ENCODE results near the gene HCFC1. TPM values are rescaled to one million over a fixed set of nuclear protein-coding genes. Genes with fewer than 3 reads are reported as not detected.
"Not testable (repeated sequence)": the region's sequence is repeated elsewhere in the genome, so short reads cannot be mapped to it uniquely, and the experiment has no call there.

HCFC1 gene
- polyA plus RNA-seq, 1 of the 3 experiments (the other 2 are of a cell fraction) = 9.5 TPM

DNA sequence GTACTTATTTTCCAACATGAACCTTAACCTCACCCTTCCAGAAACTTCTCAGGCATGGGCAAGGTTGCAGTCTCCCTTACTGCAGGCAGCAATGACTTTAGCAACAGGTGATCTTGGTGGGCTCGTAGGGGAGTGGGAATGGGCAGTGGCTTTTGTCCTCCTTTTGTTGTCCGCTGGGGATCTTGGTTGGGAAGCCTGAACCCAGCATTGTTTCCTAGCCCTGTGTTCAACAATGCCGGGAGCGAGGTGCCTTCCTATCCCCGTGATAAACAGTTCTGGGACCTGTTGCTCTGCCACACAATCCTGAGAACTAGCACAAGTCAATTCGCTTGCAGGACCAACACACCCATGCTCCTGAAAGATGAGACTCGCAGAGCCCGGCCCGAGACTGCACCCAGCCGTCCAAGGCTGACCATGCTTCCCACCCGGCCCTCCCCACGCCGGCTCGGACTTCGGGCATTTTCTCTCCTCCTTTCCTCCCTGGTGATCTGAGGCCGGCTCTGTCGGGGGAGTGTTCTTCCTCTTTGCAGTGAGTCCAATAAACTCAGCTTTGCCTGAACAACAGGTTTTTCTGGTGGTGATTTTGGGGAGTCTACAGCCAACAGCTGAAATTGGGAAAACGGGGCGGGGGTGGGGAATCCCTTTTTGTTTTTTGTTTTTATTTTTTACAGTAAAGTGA lies 27.9 kb upstream of the HCFC1 start:
- 0 out of 2 replicates have a peak, but pooled peaks cover 3% of the 10 kb centered on the region for H3K27me3 ChIP-seq (ENCODE audit: insufficient read depth)
- DNase-seq = no peak
- H4K20me1 ChIP-seq (ENCODE audit: insufficient read depth) = no peaks in the 10 kb centered on the region
- H3K27ac ChIP-seq (ENCODE audit: low read depth in 2 of 2, low read length in 1 of 2) = no peak overlapping the region
- TF ChIP-seq YY1 (IDR thresholded peaks at IDR 0.05; ENCODE audit: low read depth) = no peak
- TF ChIP-seq EZH2phosphoT487 (IDR thresholded peaks at IDR 0.05; ENCODE audit: borderline replicate concordance, low read depth) = no peak
- TF ChIP-seq RFX5 (IDR thresholded peaks at IDR 0.05; ENCODE audit: low read length) = no peak
- no peak for TF ChIP-seq NFIC (IDR thresholded peaks at IDR 0.05; ENCODE audit: borderline replicate concordance)
- no peak for TF ChIP-seq JUND (IDR thresholded peaks at IDR 0.05)
- TF ChIP-seq IRF3 (IDR thresholded peaks at IDR 0.05; ENCODE audit: low read depth, low read length) = no peak
- TF ChIP-seq SIN3A (IDR thresholded peaks at IDR 0.05; ENCODE audit: borderline replicate concordance, low read depth, low read length) = no peak
- no peak for TF ChIP-seq SMC3 (IDR thresholded peaks at IDR 0.05; ENCODE audit: low read depth, low read length)
- no peak for TF ChIP-seq FOSL2 (IDR thresholded peaks at IDR 0.05; ENCODE audit: borderline replicate concordance, low read depth)
- no peak for TF ChIP-seq CTCF (IDR thresholded peaks at IDR 0.05)
- no peak for TF ChIP-seq GABPA (IDR thresholded peaks at IDR 0.05; ENCODE audit: low read depth)
- no peak for TF ChIP-seq USF2 (IDR thresholded peaks at IDR 0.05; ENCODE audit: borderline replicate concordance, low read depth, low read length)
- no peak overlapping the region for H2AFZ ChIP-seq (ENCODE audit: low read depth)
- no peak overlapping the region for H3K4me3 ChIP-seq (ENCODE audit: low read depth in 2 of 2, low read length in 1 of 2)
- no peaks in the 10 kb centered on the region for H3K79me2 ChIP-seq (ENCODE audit: insufficient read depth)
- H3F3A ChIP-seq (replicated peaks; ENCODE audit: insufficient read depth) = no peaks in the 10 kb centered on the region
- no peaks in the 10 kb centered on the region for H3K36me3 ChIP-seq (replicated peaks in 1 of 2; ENCODE audit: control insufficient read depth in 1 of 2, insufficient read depth in 2 of 2, low read length in 1 of 2)
- H3K9ac ChIP-seq = no peak overlapping the region
- no peaks in the 10 kb centered on the region for H3K9me2 ChIP-seq
- no peaks in the 10 kb centered on the region for H3K9me3 ChIP-seq
- ChIA-PET CTCF (interaction anchor here (6.0 kb wide), 1 partner anchor 13 kb away, joined by 43 read pairs; no protein-coding TSS in a partner anchor), POLR2A (interaction anchor here (0.6 kb wide), 1 partner anchor 236 kb away, joined by 3 read pairs; no protein-coding TSS in a partner anchor)
- WGBS (ENCODE audit: low lambda C conversion rate) = 50% methylated on average over 16 of the region's 19 CpGs
- H3K4me2 ChIP-seq = 0 out of 2 replicates have a peak overlapping the region, but pooled peaks have one; percentile 24
- H3K4me1 ChIP-seq (ENCODE audit: control insufficient read depth in 1 of 2, insufficient read depth in 2 of 2, low read depth in 1 of 2, low read length in 1 of 2) = peaks cover 5 to 6% of the 10 kb centered on the region in 2 experiments; a peak in 2 of 4 replicates

DNA sequence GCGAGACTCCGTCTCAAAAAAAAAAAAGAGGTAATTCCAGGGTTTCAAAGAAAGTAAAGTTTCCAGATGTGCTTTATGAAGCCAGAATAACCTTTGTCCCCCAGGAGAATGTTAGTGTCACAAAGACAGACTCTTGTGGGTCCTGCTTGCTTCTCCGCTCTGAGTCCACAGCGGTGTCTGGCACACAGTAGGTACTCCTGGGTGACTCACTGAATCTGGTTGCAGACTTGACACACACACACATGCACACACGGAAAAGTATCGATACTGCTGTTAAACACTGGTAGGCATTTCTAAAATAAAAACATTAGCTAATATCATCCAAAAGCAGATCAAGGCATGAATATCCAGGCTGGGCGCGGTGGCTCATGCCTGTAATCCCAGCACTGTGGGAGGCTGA lies 23.9 kb upstream of the HCFC1 start:
- DNase-seq = no peak
- Histone ChIP-seq H4K20me1 (ENCODE audit: insufficient read depth) (no peaks in the 10 kb centered on the region), H3K4me3 (ENCODE audit: low read depth in 2 of 2, low read length in 1 of 2) (no peak overlapping the region), H3K9ac (no peak overlapping the region), H3K4me1 (ENCODE audit: control insufficient read depth in 1 of 2, insufficient read depth in 2 of 2, low read depth in 1 of 2, low read length in 1 of 2) (no peaks in the 10 kb centered on the region), H3K36me3 (replicated peaks in 1 of 2; ENCODE audit: control insufficient read depth in 1 of 2, insufficient read depth in 2 of 2, low read length in 1 of 2) (no peaks in the 10 kb centered on the region), H3F3A (replicated peaks; ENCODE audit: insufficient read depth) (no peaks in the 10 kb centered on the region), H2AFZ (ENCODE audit: low read depth) (no peak overlapping the region), H3K9me2 (no peaks in the 10 kb centered on the region), H3K79me2 (ENCODE audit: insufficient read depth) (no peaks in the 10 kb centered on the region), H3K9me3 (no peaks in the 10 kb centered on the region), H3K4me2 (no peak overlapping the region), H3K27me3 (ENCODE audit: insufficient read depth) (peaks cover 6% of the 10 kb centered on the region), H3K27ac (ENCODE audit: low read depth in 2 of 2, low read length in 1 of 2) (no peak overlapping the region)
- 91% methylated on average over 8 of the region's 8 CpGs for WGBS (ENCODE audit: low lambda C conversion rate)
- ChIA-PET POLR2A (no interaction called here), CTCF (interaction anchor here (2.6 kb wide), 1 partner anchor 18 kb away, joined by 16 read pairs; no protein-coding TSS in a partner anchor)
- no peak for TF ChIP-seq JUND (IDR thresholded peaks at IDR 0.05)
- no peak for TF ChIP-seq USF1 (IDR thresholded peaks at IDR 0.05; ENCODE audit: borderline replicate concordance, low read depth)

DNA sequence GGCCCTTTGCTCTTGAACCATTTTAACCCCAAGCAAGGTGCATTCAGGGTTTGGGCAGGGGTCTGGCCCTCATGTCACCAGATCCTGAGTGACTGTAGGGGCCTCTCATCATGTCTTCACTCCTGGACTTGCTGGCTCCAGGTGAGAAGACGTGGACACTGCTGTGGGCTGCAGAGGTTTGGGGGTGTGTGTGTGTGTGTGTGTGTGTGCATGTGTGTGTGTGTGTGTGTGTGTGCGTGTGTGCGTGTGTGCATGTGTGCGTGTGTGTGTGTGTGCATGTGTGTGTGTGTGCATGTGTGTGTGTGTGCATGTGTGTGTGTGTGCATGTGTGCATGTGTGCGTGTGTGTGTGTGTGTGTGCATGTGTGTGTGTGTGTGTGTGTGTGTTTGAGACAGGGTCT lies 22.8 kb upstream of the HCFC1 start:
- DNase-seq; H3K79me2 ChIP-seq (ENCODE audit: insufficient read depth); H3K4me2 ChIP-seq; POLR2A ChIA-PET; H3K9me3 ChIP-seq; H2AFZ ChIP-seq (ENCODE audit: low read depth); H4K20me1 ChIP-seq (ENCODE audit: insufficient read depth); H3K27me3 ChIP-seq (ENCODE audit: insufficient read depth); H3K9ac ChIP-seq; H3K36me3 ChIP-seq (replicated peaks in 1 of 2; ENCODE audit: control insufficient read depth in 1 of 2, insufficient read depth in 2 of 2, low read length in 1 of 2); H3F3A ChIP-seq (replicated peaks; ENCODE audit: insufficient read depth); H3K9me2 ChIP-seq; H3K4me3 ChIP-seq (ENCODE audit: low read depth in 2 of 2, low read length in 1 of 2); H3K27ac ChIP-seq (ENCODE audit: low read depth in 2 of 2, low read length in 1 of 2); H3K4me1 ChIP-seq (ENCODE audit: control insufficient read depth in 1 of 2, insufficient read depth in 2 of 2, low read depth in 1 of 2, low read length in 1 of 2): not testable (repeated sequence)
- WGBS (ENCODE audit: low lambda C conversion rate) = 63% methylated on average over 1 of the region's 5 CpGs
- CTCF ChIA-PET = interaction anchor here (2.6 kb wide), 1 partner anchor 19 kb away, joined by 16 read pairs; no protein-coding TSS in a partner anchor
